Mesothelial cell of epicardium (in vitro differentiated cells): Measurements from ENCODE around the gene ATXN7L1. TPM values are rescaled to one million over a fixed set of nuclear protein-coding genes. Genes with fewer than 3 reads are reported as not detected.
A peak's percentile ranks its signal among the peaks of the same experiment; 100 is the strongest.
"Not testable (repeated sequence)": the region's sequence is repeated elsewhere in the genome, so short reads cannot be mapped to it uniquely, and the experiment has no call there.

Experiments used
- DNase-seq, 2 experiments: peaks; one replicate each; pipeline ENCODE4 v3.0.0; 2021; ENCODE audit warnings: low spot score in 2 of 2; ENCODE audit not compliant: unreplicated experiment in 2 of 2
- H3K27ac Mint-ChIP-seq: 2 replicates; pipeline ENCODE4 v1.8.0; 2021; ENCODE audit warnings: mixed read lengths
- H3K27me3 Mint-ChIP-seq: 2 replicates; pipeline ENCODE4 v1.8.0; 2021; ENCODE audit warnings: low read depth, mixed read lengths
- H3K36me3 Mint-ChIP-seq: 2 replicates; pipeline ENCODE4 v1.8.0; 2021; ENCODE audit warnings: mixed read lengths
- H3K4me1 Mint-ChIP-seq: 2 replicates; pipeline ENCODE4 v1.8.0; 2021; ENCODE audit warnings: mixed read lengths
- H3K4me3 Mint-ChIP-seq: 2 replicates; pipeline ENCODE4 v1.8.0; 2021; ENCODE audit warnings: mild to moderate bottlenecking, moderate library complexity, mixed read lengths
- H3K9me3 Mint-ChIP-seq: 2 replicates; pipeline ENCODE4 v1.8.0; 2021; ENCODE audit warnings: mixed read lengths
- total RNA-seq: library from RNA; stranded (reverse); gene quantifications from 3 replicates; pipeline ENCODE4 v1.2.1, GENCODE V29; 2021
- TF ChIP-seq, protein P1 (sequence below): fragments of 200-600 bp; sonication (generic); IDR thresholded peaks from one replicate; pipeline ENCODE4 v1.5.0; 2021; ENCODE audit warnings: antibody characterized with exemption; ENCODE audit not compliant: unreplicated experiment

The ATXN7L1 gene
- total RNA-seq, 1 donor from 2014 or later: 18.0 TPM

DNA sequence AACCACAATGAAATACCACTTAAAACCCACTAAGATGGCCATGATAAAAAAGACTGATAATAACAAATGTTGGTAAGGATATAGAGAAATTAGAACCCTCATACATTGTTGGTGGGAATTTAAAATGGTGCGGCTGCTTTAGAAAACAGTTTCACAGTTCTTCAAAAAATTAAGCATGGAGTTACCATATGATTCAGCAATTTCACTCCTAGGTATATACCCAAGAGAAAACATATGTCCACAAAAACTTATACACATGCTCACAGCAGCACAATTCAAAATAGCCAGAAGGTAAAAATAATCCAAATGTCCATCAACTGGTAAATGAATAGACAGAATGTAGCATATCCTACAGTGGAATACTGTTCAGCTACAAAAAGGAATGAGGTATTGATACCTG is 30.0 kb downstream of the ATXN7L1 start:
- Mint-ChIP-seq H3K4me3 (no peak overlapping the region), H3K4me1 (peaks cover 7% of the 10 kb centered on the region), H3K27me3 (no peaks in the 10 kb centered on the region)

DNA sequence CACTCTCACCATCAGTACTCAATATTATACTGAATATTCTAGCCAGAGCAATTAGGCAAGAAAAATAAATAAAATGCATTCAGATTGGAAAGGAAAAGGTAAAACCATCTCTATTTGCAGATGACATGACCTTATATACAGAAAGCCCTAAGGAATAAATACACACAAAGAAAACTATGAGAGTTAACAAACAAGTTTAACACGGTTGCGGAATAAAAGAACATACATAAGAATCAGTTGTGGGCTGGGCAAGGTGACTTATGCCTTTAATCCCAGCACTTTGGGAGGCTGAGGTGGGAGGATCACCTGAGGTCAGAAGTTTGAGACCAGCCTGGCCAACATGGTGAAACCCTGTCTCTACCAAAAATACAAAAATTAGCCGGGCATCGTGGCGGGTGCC is 31.7 kb downstream of the ATXN7L1 start:
- not testable (repeated sequence) for DNase-seq, H3K27me3 Mint-ChIP-seq, H3K4me1 Mint-ChIP-seq, H3K4me3 Mint-ChIP-seq, H3K27ac Mint-ChIP-seq
- peaks cover 12% of the 10 kb centered on the region for H3K9me3 Mint-ChIP-seq
- peaks cover 16% of the 10 kb centered on the region for H3K36me3 Mint-ChIP-seq

More for the DNA sequence above, 30.0 kb downstream of the ATXN7L1 start:
- TF ChIP-seq, protein P1, sequence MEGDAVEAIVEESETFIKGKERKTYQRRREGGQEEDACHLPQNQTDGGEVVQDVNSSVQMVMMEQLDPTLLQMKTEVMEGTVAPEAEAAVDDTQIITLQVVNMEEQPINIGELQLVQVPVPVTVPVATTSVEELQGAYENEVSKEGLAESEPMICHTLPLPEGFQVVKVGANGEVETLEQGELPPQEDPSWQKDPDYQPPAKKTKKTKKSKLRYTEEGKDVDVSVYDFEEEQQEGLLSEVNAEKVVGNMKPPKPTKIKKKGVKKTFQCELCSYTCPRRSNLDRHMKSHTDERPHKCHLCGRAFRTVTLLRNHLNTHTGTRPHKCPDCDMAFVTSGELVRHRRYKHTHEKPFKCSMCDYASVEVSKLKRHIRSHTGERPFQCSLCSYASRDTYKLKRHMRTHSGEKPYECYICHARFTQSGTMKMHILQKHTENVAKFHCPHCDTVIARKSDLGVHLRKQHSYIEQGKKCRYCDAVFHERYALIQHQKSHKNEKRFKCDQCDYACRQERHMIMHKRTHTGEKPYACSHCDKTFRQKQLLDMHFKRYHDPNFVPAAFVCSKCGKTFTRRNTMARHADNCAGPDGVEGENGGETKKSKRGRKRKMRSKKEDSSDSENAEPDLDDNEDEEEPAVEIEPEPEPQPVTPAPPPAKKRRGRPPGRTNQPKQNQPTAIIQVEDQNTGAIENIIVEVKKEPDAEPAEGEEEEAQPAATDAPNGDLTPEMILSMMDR: no peak
- H3K36me3 Mint-ChIP-seq: peaks cover 16% of the 10 kb centered on the region
- no peak overlapping the region for H3K27ac Mint-ChIP-seq
- DNase-seq: no peak
- peaks cover 12% of the 10 kb centered on the region for H3K9me3 Mint-ChIP-seq

GRCh38 chr7:105841866-105842265 is 34.5 kb downstream of the ATXN7L1 start:
- TF ChIP-seq, protein P1: no peak
- peaks cover 12% of the 10 kb centered on the region for H3K9me3 Mint-ChIP-seq
- no peaks in the 10 kb centered on the region for H3K27me3 Mint-ChIP-seq
- H3K4me1 Mint-ChIP-seq: peaks cover 6% of the 10 kb centered on the region
- no peak for DNase-seq
- H3K4me3 Mint-ChIP-seq: no peak overlapping the region
- H3K36me3 Mint-ChIP-seq: peaks cover 16% of the 10 kb centered on the region
- no peak overlapping the region for H3K27ac Mint-ChIP-seq

- H3K4me3 Mint-ChIP-seq: no peak overlapping the region
- H3K36me3 Mint-ChIP-seq: peaks cover 16% of the 10 kb centered on the region
- TF ChIP-seq, protein P1: no peak
- peaks cover 12% of the 10 kb centered on the region for H3K9me3 Mint-ChIP-seq
- DNase-seq: no peak
- H3K27ac Mint-ChIP-seq: no peak overlapping the region
- no peaks in the 10 kb centered on the region for H3K27me3 Mint-ChIP-seq
- peaks cover 6% of the 10 kb centered on the region for H3K4me1 Mint-ChIP-seq
Measured at GRCh38 chr7:105840981-105841749, 35.2 kb downstream of the ATXN7L1 start.

GRCh38 chr7:105839266-105839665 is 37.1 kb downstream of the ATXN7L1 start:
- TF ChIP-seq, protein P1: no peak
- Mint-ChIP-seq H3K4me1 (peaks cover 6% of the 10 kb centered on the region), H3K4me3 (no peak overlapping the region)

GRCh38 chr7:105838627-105839231 is 37.7 kb downstream of the ATXN7L1 start:
- peaks cover 5% of the 10 kb centered on the region for H3K9me3 Mint-ChIP-seq
- H3K4me3 Mint-ChIP-seq: no peak overlapping the region
- H3K27me3 Mint-ChIP-seq: no peaks in the 10 kb centered on the region
- peaks cover 7% of the 10 kb centered on the region for H3K36me3 Mint-ChIP-seq
- peaks cover 6% of the 10 kb centered on the region for H3K4me1 Mint-ChIP-seq
- no peak for DNase-seq
- TF ChIP-seq, protein P1: no peak
- H3K27ac Mint-ChIP-seq: peak overlapping the region; percentile 80

More at GRCh38 chr7:105839266-105839665, 37.1 kb downstream of the ATXN7L1 start:
- no peak for DNase-seq
- Mint-ChIP-seq H3K9me3 (peaks cover 7% of the 10 kb centered on the region), H3K27ac (no peak overlapping the region), H3K36me3 (peaks cover 12% of the 10 kb centered on the region), H3K27me3 (no peaks in the 10 kb centered on the region)
